K562 (cell line): ENCODE results near the gene SIGLEC9. TPM values are rescaled to one million over a fixed set of nuclear protein-coding genes. Genes with fewer than 3 reads are reported as not detected.

ENCODE experiments used
- ATAC-seq: fragments of 200-7000 bp; cut with Tn5 transposase; 3 replicates; pipeline ENCODE4 v1.9.1; 2020; ENCODE audit warnings: moderate library complexity
- BruUV-seq: library from RNA; stranded (reverse); fragments of 400-500 nt; replicated peaks from 2 replicates; lab custom pipeline; 2021; lab: Mats Ljungman, UMichigan
- CTCF ChIA-PET: fragments of 300-600 bp; formaldehyde crosslinking; extraction: SDS; loops from one replicate; lab custom pipeline; 2021; ENCODE audit warnings: low intra/inter-chr PET ratio; lab: Yijun Ruan, JAX
- POLR2A ChIA-PET: fragments of 300-600, 350-650 bp; sonication (Branson Sonifier 250); formaldehyde crosslinking; extraction: SDS; loops from one replicate; lab custom pipeline; 2021; ENCODE audit warnings: antibody characterized with exemption, inconsistent platforms; lab: Yijun Ruan, JAX
- DNase-seq, 4 experiments: peaks; one replicate each; pipeline versions ENCODE4 v3.0.0 to v3.0.0-alpha.2; 2011 to 2018; ENCODE audit warnings: low spot score in 3 of 4, mixed read lengths in 3 of 4; ENCODE audit errors: extremely low read depth in 1 of 4
- FAIRE-seq: peaks from 2 replicates; lab custom pipeline; 2011; peaks lifted over from hg19 to GRCh38; lab: Jason Lieb, UNC
- H2AFZ ChIP-seq: 2 replicates; pipeline ENCODE4 v1.6.0; 2011; ENCODE audit warnings: low read depth, low read length, control low read depth, inconsistent platforms
- H3K27ac ChIP-seq: fragments of 200-600 bp; 3 replicates; pipeline ENCODE4 v1.8.0; 2011; ENCODE audit warnings: low read depth, mild to moderate bottlenecking, control low read depth, inconsistent platforms, low read length, moderate library complexity, mixed read lengths; ENCODE audit errors: extremely low read depth
- H3K27me3 ChIP-seq, 2 experiments: fragments of 300-600 bp in 1 of 2; 2 replicates in 1 of 2; 3 replicates in 1 of 2; pipeline versions ENCODE4 v1.6.0 to v1.8.0; 2011; ENCODE audit warnings: inconsistent platforms in 2 of 2, low read length in 2 of 2, mild to moderate bottlenecking in 1 of 2, mixed read lengths in 1 of 2, moderate library complexity in 1 of 2; ENCODE audit not compliant: control insufficient read depth in 2 of 2, insufficient read depth in 2 of 2
- H3K36me3 ChIP-seq: fragments of 300-600 bp; 3 replicates; pipeline ENCODE4 v1.8.0; 2011; ENCODE audit warnings: mild to moderate bottlenecking, low read length, inconsistent platforms; ENCODE audit not compliant: control insufficient read depth, insufficient read depth
- H3K4me1 ChIP-seq, 2 experiments: fragments of 200-600 bp in 1 of 2; replicated peaks in 1 of 2; 2 replicates in 1 of 2; 3 replicates in 1 of 2; pipeline versions ENCODE4 v1.5.1 to v1.8.0; 2011; ENCODE audit warnings: inconsistent platforms in 2 of 2, low read length in 2 of 2, mild to moderate bottlenecking in 1 of 2, mixed read lengths in 1 of 2, moderate library complexity in 1 of 2; ENCODE audit not compliant: control insufficient read depth in 2 of 2, insufficient read depth in 2 of 2
- H3K4me2 ChIP-seq: 2 replicates; pipeline ENCODE4 v1.6.1; 2011; ENCODE audit warnings: low read length, control low read depth, inconsistent platforms, mixed read lengths; ENCODE audit not compliant: insufficient read depth
- H3K4me3 ChIP-seq: fragments of 200-600 bp; sonication (generic), shearing (Covaris generic); 2 replicates; pipeline ENCODE4 v1.5.1; 2016; ENCODE audit warnings: control low read depth, inconsistent platforms
- H3K79me2 ChIP-seq: fragments of 200-600 bp; 3 replicates; pipeline ENCODE4 v1.8.0; 2011; ENCODE audit warnings: low read length, inconsistent platforms; ENCODE audit not compliant: control insufficient read depth, insufficient read depth
- H3K9ac ChIP-seq, 2 experiments: 2 replicates each; pipeline versions ENCODE4 v1.6.0 to v1.6.1; 2011; ENCODE audit warnings: low read depth in 2 of 2, low read length in 2 of 2, control low read depth in 1 of 2, inconsistent platforms in 1 of 2, mild to moderate bottlenecking in 1 of 2, mixed read lengths in 1 of 2; ENCODE audit not compliant: insufficient read depth in 1 of 2
- H3K9me1 ChIP-seq: one replicate; pipeline ENCODE4 v1.6.0; 2011; ENCODE audit warnings: inconsistent platforms, mild to moderate bottlenecking, low read length, moderate library complexity; ENCODE audit not compliant: control insufficient read depth, insufficient read depth
- H3K9me3 ChIP-seq: replicated peaks from 2 replicates; pipeline ENCODE4 v1.5.1; 2011; ENCODE audit warnings: low read depth, low read length, inconsistent platforms; ENCODE audit not compliant: control insufficient read depth, insufficient read depth
- H4K20me1 ChIP-seq: replicated peaks from 2 replicates; pipeline ENCODE4 v1.6.1; 2011; ENCODE audit warnings: low read length, inconsistent platforms, mixed read lengths; ENCODE audit not compliant: control insufficient read depth, insufficient read depth
- CBX1 ChIP-seq: sonication (generic); IDR thresholded peaks from 2 replicates; pipeline ENCODE4 v1.6.1; 2016; ENCODE audit warnings: antibody characterized with exemption, low read depth, mild to moderate bottlenecking
- CEBPZ ChIP-seq: fragments of 150-350 bp; IDR thresholded peaks from 2 replicates; pipeline ENCODE4 v1.6.1; 2014; ENCODE audit warnings: low read depth, mild to moderate bottlenecking, low read length, borderline replicate concordance
- CREB3L1 ChIP-seq: fragments of 450-650 bp; IDR thresholded peaks from 2 replicates; pipeline ENCODE4 v1.6.1; 2014; ENCODE audit warnings: low read depth, mild to moderate bottlenecking, moderate library complexity, borderline replicate concordance
- HCFC1 ChIP-seq: IDR thresholded peaks from 2 replicates; pipeline ENCODE4 v1.6.1; 2012; ENCODE audit warnings: low read depth, low read length, improper control_type of control experiment
- NR2F6 ChIP-seq: fragments of 450-650 bp; formaldehyde crosslinking; IDR thresholded peaks from 2 replicates; pipeline ENCODE4 v1.4.0; 2020; ENCODE audit warnings: mild to moderate bottlenecking
- POLR3G ChIP-seq: IDR thresholded peaks from 2 replicates; pipeline ENCODE4 v1.6.1; 2011; ENCODE audit not compliant: insufficient read length, insufficient replicate concordance; ENCODE audit errors: extremely low read depth
- ZKSCAN3 ChIP-seq: fragments of 250-450 bp; sonication (Bioruptor Pico); IDR thresholded peaks from 2 replicates; pipeline ENCODE4 v1.4.0; 2020
- ZNF75A ChIP-seq: fragments of 450-650 bp; formaldehyde crosslinking; IDR thresholded peaks from 2 replicates; pipeline ENCODE4 v1.4.0; 2020; ENCODE audit warnings: mild to moderate bottlenecking
- WGBS: fragments of 100-300 bp; shearing (Covaris generic); methylation state at CpG from one replicate; pipeline ENCODE4 v1.1.6; 2016; ENCODE audit warnings: low coverage, mixed read lengths; ENCODE audit not compliant: insufficient coverage; ENCODE audit errors: missing lambda C conversion rate; 5-methylcytosine and 5-hydroxymethylcytosine counted together
- in situ Hi-C: fragments of 300-500 bp; cut with MboI; formaldehyde crosslinking; loops from 4 replicates; pipeline ENCODE4 v1.15.0; 2018; ENCODE audit warnings: inconsistent platforms, mixed read lengths
- intact Hi-C: fragments of 100-400 bp; cut with micrococcal nuclease; formaldehyde crosslinking; loops from 2 replicates; pipeline ENCODE4 v1.14.2; 2022
- polyA plus RNA-seq, 8 experiments: library from polyadenylated mRNA; depleted of rRNA in 4 of 8; stranded (reverse) in 5 of 8; unstranded in 3 of 8; fragments of >200 nt; fragmentation: Nextera tagmentation in 2 of 8; fragmentation: Illumina TruSeq in 1 of 8; extraction: Ambion mirVana in 2 of 8; extraction: Trizol in 1 of 8; gene quantifications; 2 replicates each; pipeline versions ENCODE4 v1.2.1 to v1.2.3, GENCODE V29; 2011 to 2014; ENCODE audit warnings: inconsistent platforms in 1 of 8, missing spikeins in 1 of 8
- total RNA-seq, 7 experiments: library from RNA; depleted of rRNA in 6 of 7; stranded (reverse); fragments of >200 nt in 6 of 7; fragmentation: Illumina TruSeq in 2 of 7; extraction: Trizol in 2 of 7; gene quantifications; 2 replicates each; pipeline versions ENCODE4 v1.2.1 to v1.2.3, GENCODE V29; 2011 to 2021; ENCODE audit warnings: low replicate concordance in 1 of 7
- TF ChIP-seq, protein P1 (sequence below): fragments of 450-650 bp; formaldehyde crosslinking; IDR thresholded peaks from 2 replicates; pipeline ENCODE4 v1.4.0; 2022; ENCODE audit warnings: mild to moderate bottlenecking, moderate library complexity

Gene SIGLEC9
- total and polyA plus RNA-seq, 9 of the 15 experiments (the other 6 are each of a cell fraction or from before 2014, with no cell fraction given) = 0.09 to 0.34 (median 0.22) TPM; not detected in 4

DNA sequence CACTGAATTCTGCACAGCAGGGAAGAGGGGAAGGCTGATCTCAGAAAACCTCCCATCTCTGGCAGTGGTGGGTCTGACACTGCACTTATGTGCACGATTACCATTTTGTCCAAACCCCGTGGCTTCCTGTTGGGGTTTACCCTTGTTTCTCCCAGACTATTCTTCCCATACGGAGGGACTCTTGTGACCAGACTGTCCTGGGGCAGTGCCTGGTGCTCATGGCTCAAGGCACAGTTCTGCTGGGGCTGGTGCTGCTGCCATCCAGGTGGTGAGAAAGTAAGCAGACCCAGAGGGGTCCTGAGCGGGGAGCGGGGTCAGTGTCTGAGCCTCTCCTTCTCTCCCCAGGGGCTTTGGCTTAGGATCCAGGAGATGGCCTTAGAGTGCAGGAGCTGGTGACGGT lies 5.1 kb upstream of the SIGLEC9 start:
- CTCF ChIA-PET = no interaction called here

More for the DNA sequence above, 5.1 kb upstream of the SIGLEC9 start:
- TF ChIP-seq POLR3G (no peak), ZNF75A (CRISPR knock-in tag) (no peak), NR2F6 (CRISPR knock-in tag) (no peak), CREB3L1 (no peak), ZKSCAN3 (CRISPR knock-in tag) (no peak), CEBPZ (no peak), CBX1 (no peak), HCFC1 (no peak)
- TF ChIP-seq, protein P1, sequence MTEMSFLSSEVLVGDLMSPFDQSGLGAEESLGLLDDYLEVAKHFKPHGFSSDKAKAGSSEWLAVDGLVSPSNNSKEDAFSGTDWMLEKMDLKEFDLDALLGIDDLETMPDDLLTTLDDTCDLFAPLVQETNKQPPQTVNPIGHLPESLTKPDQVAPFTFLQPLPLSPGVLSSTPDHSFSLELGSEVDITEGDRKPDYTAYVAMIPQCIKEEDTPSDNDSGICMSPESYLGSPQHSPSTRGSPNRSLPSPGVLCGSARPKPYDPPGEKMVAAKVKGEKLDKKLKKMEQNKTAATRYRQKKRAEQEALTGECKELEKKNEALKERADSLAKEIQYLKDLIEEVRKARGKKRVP (CRISPR knock-in tag) = no peak
- TF ChIP-seq, all 486 proteins: peak for 0
- Histone ChIP-seq H4K20me1 (no peaks in the 10 kb centered on the region), H3K4me3 (no peak overlapping the region), H3K9me3 (no peaks in the 10 kb centered on the region), H3K9me1 (peaks cover 2% of the 10 kb centered on the region), H3K9ac (no peak overlapping the region), H3K36me3 (no peaks in the 10 kb centered on the region), H3K27me3 (peaks cover 18 to 59% of the 10 kb centered on the region in 2 experiments), H3K4me2 (no peak overlapping the region), H3K27ac (no peak overlapping the region), H3K4me1 (peaks cover 7 to 12% of the 10 kb centered on the region in 2 experiments; a peak in 4 of 5 replicates), H3K79me2 (no peaks in the 10 kb centered on the region), H2AFZ (no peak overlapping the region)
- no peak for FAIRE-seq
- no peak for DNase-seq
- intact Hi-C loops = no loop called here
- in situ Hi-C loops = no loop called here
- 17% methylated on average over 6 of the region's 6 CpGs for WGBS
- no TSS peak for BruUV-seq
- POLR2A ChIA-PET = interaction anchor here (0.6 to 1.0 kb wide), 2 partner anchors 28 to 348 kb away, joined by 3 to 4 read pairs; no protein-coding TSS in a partner anchor
- no peak for ATAC-seq
